ENCODE measurements around the gene CYB5R4. TPM values are rescaled to one million over a fixed set of nuclear protein-coding genes. Genes with fewer than 3 reads are reported as not detected.
"Not testable (repeated sequence)": the region's sequence is repeated elsewhere in the genome, so short reads cannot be mapped to it uniquely, and the experiment has no call there.

CYB5R4 gene
- total RNA-seq, 1 donor from 2014 or later = 13.7 TPM

- DNase-seq = no peak
Observed at GRCh38 chr6:83862776-83863471, 3.4 kb downstream of the CYB5R4 start.

GRCh38 chr6:83867043-83867442 is 7.6 kb downstream of the CYB5R4 start:
- no peak for DNase-seq

GRCh38 chr6:83867527-83868161 is 8.2 kb downstream of the CYB5R4 start:
- peak; percentile 5 for DNase-seq

- no peak for DNase-seq
Observed at GRCh38 chr6:83868639-83869038, 9.2 kb downstream of the CYB5R4 start.

GRCh38 chr6:83870649-83871048 is 11.2 kb downstream of the CYB5R4 start:
- DNase-seq = no peak

DNA sequence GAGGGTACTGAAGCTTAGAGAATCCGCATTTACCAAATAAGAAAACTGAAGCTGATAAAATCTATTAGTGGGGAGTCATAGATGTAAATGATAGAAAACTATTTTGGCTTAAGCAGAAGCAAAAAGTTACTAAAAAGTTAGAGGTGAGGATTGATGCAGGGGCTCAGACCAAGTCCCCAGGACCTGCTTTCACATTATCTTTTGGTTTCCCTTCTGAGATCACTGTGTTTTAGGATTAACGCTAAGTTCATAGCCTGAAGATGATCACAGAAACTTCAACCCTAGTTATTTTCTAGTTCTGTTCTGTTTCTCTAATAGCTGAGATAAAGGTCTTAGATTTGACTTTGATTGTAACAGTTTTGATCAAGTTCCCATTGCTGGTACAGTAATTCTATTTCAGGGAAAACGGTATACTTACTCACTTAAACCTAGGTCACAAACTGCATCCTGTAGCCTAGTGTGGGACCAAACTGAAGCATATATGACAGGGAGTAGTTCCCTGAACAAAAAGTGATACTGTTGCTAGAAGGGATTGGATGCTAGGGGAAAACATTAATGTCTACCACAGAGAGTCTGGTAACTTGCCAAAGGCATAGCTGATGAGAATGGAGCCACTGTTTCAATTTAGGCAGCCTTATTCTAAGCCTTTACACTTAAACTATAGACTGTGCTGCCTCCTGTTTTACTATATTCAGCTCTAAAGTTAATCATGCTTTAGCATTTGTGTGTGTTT is 13.1 kb downstream of the CYB5R4 start:
- DNase-seq = no peak

DNA sequence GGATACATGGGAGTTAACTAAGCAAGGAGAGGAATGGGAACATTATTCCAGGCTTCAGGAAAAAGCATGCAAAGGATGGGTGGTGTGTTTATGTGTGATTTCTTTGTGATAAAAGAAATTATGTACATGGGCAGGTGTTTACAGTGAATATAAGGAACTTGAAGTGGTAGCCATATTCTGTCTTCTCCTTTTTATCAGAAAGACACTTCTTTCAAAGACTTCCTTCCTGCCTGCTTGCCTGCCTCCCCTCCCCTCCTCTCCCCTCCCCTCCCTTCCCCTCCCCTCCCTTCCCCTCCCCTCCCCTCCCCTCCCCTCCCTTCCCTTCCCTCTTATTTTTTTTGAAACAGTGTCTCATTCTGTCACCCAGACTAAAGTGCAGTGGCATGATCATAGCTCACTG is 14.4 kb downstream of the CYB5R4 start:
- no peak for DNase-seq

GRCh38 chr6:83875843-83876242 is 16.4 kb downstream of the CYB5R4 start:
- DNase-seq = no peak

DNA sequence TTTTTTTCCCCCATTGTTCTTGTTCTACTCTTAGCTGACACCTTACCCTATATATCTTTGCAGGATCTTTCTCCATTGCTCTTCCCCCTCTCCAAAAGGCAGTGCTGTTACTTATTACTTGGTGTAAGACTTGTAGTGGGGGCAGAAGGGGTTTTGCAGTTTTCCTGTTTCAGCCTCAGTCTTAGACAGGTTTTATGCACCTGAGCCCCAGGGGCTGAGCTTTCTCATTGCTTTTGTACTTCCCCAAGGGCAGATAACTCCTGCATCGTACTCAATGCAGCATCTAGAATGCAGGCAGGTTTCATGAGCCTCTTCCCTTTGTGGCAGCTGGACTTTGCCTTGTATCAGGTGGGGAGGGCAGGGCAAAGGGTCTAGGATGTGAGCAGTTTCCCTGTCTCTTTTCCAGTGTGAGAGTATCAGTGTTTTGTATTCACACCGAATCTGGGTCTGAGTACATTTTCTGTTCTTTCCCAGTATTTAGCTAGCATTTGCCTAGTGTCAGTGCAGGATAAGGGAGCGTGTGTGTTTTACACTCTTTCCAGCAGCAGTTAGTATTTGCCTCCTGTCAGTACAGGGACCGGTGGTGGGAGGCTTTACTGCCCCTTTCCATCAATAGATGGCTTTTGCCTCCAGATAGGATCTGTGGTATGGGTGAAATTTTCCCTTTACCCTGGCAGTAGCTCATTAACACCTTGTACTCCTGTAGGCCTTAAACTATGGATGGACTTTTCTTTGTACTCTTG is 19.6 kb downstream of the CYB5R4 start:
- DNase-seq = no peak

GRCh38 chr6:83879746-83880145 is 20.3 kb downstream of the CYB5R4 start:
- DNase-seq = no peak

DNA sequence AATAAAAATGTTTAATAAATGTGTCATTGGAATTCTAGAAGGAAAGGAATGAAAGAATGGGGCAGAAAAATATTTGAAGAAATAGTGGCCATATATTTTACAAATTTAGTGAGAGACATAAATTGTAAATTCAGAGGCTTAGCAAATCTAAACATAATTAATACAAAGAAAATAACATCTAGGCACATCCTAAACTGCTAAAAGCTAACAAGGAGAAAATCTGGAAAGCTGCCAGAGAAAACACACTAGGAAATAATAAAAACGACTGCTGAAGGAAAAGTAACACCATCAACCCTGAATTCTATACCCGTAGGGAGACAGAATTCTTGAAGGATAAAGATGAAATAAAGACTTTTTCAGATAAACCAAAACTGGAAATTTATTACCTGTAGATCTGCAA is 23.8 kb downstream of the CYB5R4 start:
- no peak for DNase-seq

- no peak for DNase-seq
Observed at GRCh38 chr6:83884523-83884922, 25.0 kb downstream of the CYB5R4 start.

DNA sequence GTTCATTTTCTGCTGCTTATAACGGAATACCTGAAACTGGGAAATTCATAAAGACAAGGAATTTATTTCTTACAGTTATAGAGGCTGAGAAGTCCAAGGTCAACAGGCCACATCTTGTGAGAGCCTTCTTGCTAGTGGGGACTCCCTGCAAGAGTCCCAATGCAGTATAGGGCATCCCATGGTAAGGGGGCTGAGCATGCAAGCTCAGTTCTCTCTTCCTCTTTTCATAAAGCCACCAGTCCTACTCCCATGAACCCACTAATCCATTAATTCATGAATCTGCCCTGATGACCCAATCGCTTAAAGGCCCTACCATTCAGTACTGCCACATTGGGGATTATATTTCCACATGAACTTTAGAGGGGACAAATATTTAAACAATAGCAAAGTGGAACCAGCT is 26.5 kb downstream of the CYB5R4 start:
- DNase-seq = no peak

DNA sequence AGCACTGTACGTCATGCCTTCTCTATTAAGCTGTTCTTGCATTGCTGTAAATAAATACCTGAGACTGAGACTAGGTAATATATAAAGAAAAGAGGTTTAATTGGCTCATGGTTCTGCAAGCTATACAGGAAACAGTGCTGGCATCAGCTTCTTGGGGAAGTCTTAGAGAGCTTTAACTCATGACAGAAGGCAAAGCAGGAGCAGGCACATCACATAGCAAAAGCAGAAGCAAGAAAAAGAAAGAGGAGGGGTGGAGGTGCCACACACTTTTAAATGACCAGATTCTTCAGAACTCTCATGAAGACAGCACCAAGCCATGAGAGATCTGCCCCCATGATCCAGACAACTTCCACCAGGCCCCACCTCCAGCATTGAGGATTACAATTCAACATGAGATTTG is 30.1 kb downstream of the CYB5R4 start:
- no peak for DNase-seq

DNA sequence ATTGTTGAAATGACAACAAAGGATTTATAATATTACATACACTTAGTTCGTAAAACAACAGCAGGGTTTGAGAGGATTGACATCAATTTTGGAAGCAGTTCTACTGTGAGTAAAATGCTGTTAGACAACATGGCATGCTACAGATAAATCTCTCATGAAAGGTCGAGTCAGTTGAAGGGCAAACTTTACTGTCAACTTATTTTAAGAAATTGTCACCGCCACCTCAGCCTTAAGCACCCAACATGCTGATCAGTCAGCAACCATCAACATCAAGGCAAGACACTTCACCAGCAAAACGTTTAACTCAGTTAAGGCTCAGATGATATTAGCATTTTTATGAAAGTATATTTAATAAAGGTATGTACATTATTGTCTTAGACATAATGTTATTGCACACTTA is 31.0 kb downstream of the CYB5R4 start:
- DNase-seq = no peak

DNA sequence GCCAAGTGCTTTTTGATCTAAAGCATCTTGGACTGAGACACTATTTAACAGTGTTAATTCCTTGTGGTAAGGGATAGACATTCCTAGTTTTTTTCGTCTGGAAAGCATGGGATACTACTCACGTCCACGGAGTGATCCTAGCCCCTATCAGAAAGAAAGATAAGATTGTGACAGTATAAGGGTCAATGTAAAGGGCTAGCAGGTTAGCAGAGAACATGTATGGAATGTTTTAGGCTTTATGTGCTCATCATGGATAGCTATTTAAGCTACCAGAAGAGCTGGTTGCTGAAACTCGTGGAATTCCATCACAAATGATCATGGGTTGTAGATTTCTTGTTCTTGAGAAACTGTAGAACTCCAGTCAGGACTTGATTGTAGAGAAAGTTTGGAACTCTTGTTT is 32.1 kb downstream of the CYB5R4 start:
- DNase-seq = no peak

DNA sequence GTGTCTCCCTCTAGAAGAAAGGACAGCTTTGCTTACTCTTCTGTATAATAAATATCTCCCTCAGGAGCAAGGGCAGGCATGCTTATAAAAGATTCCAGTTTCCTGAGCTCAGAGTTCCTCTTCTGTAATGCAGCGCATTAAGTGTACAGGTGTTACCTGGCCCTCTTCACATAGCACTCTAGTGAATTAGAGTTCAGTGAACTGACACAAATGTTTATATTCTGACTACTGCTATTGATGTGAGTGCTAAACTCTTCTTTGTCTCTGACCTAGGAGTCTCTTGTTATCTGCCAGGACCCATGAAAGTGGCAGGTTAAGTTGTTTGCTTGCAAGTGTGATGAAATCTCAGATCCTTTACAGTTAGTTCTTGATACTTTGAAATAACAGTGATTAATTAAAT is 33.5 kb downstream of the CYB5R4 start:
- no peak for DNase-seq

DNA sequence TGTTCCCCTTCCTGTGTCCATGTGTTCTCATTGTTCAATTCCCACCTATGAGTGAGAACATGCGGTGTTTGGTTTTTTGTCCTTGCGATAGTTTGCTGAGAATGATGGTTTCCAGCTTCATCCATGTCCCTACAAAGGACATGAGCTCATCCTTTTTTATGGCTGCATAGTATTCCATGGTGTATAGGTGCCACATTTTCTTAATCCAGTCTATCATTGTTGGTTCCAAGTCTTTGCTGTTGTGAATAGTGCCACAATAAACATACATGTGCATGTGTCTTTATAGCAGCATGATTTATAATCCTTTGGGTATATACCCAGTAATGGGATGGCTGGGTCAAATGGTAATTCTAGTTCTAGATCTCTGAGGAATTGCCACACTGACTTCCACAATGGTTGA is 37.6 kb downstream of the CYB5R4 start:
- not testable (repeated sequence) for DNase-seq

- DNase-seq = no peak
Observed at GRCh38 chr6:83901624-83902023, 42.1 kb downstream of the CYB5R4 start.

GRCh38 chr6:83904395-83904794 is 44.9 kb downstream of the CYB5R4 start:
- no peak for DNase-seq

DNA sequence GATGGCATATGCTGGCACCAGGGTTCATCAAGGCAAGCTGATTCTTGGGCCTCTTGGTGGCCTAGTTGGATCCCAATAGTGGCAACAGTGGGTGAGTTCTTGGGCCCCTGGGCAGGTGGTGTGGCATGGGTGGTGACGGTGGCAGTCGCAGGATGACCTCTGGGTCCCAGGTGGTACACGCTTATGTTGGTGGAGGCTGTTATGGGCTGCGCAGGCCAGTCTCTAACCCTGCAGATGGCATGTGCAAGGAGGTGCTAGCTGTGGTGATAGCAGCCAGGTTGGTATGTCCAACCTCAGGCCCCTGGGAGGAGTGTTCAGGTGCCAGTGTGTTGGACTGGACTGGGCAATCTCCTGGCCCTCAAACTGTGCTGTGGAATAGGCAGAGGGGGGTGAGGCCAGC is 46.2 kb downstream of the CYB5R4 start:
- no peak for DNase-seq

GRCh38 chr6:83907623-83908390 is 48.3 kb downstream of the CYB5R4 start:
- DNase-seq = not testable (repeated sequence)
